Lung (tissue), 12 donors: ENCODE measurements around the gene SHISA7. TPM values are rescaled to one million over a fixed set of nuclear protein-coding genes. Genes with fewer than 3 reads are reported as not detected.

Source experiments
- ATAC-seq: fragments of 200-7000 bp; cut with Tn5 transposase; one replicate; pipeline ENCODE4 v1.9.1; 2020; ENCODE audit warnings: moderate number of reproducible peaks; ENCODE audit not compliant: insufficient read depth, low FRiP score
- DNase-seq, 3 donors: peaks; one replicate each; pipeline ENCODE4 v3.0.0-alpha.2; 2013 to 2017
- H3K27ac ChIP-seq, 2 donors: one replicate each; pipeline ENCODE4 v1.5.1; 2013; ENCODE audit warnings: mild to moderate bottlenecking in 2 of 2, moderate library complexity in 2 of 2, control low read depth in 1 of 2, inconsistent platforms in 1 of 2, low read depth in 1 of 2, low read length in 1 of 2
- H3K27me3 ChIP-seq, 3 donors: one replicate each; pipeline ENCODE4 v1.5.1; 2013; ENCODE audit warnings: low read length in 2 of 3; ENCODE audit not compliant: control insufficient read depth in 3 of 3, insufficient read depth in 3 of 3
- H3K36me3 ChIP-seq, 4 donors: one replicate each; pipeline ENCODE4 v1.5.1; 2013; ENCODE audit warnings: low read length in 4 of 4, mild to moderate bottlenecking in 1 of 4, moderate library complexity in 1 of 4; ENCODE audit not compliant: control insufficient read depth in 4 of 4, insufficient read depth in 4 of 4
- H3K4me1 ChIP-seq, 5 donors: one replicate each; pipeline ENCODE4 v1.5.1; 2013; ENCODE audit warnings: low read length in 5 of 5, mild to moderate bottlenecking in 2 of 5, moderate library complexity in 1 of 5; ENCODE audit not compliant: control insufficient read depth in 5 of 5, insufficient read depth in 5 of 5
- H3K4me3 ChIP-seq: one replicate; pipeline ENCODE4 v1.5.1; 2013; ENCODE audit warnings: mild to moderate bottlenecking, control low read depth, moderate library complexity
- H3K9ac ChIP-seq, 2 donors: one replicate each; pipeline ENCODE4 v1.5.1; 2013; ENCODE audit warnings: low read length in 2 of 2, control low read depth in 1 of 2; ENCODE audit not compliant: insufficient read depth in 1 of 2
- H3K9me3 ChIP-seq, 4 donors: one replicate each; pipeline ENCODE4 v1.5.1; 2013; ENCODE audit warnings: low read length in 3 of 4, mild to moderate bottlenecking in 1 of 4, moderate library complexity in 1 of 4; ENCODE audit not compliant: control insufficient read depth in 4 of 4, insufficient read depth in 3 of 4
- WGBS, 2 donors: extraction: QIAGEN DNeasy Blood & Tissue Kit; methylation state at CpG; one replicate each; pipeline ENCODE4 v1.1.7; 2013; 5-methylcytosine and 5-hydroxymethylcytosine counted together
- polyA plus RNA-seq, 2 donors: library from polyadenylated mRNA; stranded (reverse); fragments of 200-250 nt; gene quantifications; one replicate each; pipeline ENCODE4 v1.2.1, GENCODE V29; 2013
- total RNA-seq, 2 donors: library from RNA; depleted of rRNA in 1 of 2; stranded (reverse); fragments of >200 nt in 1 of 2; gene quantifications; one replicate each; pipeline ENCODE4 v1.2.1, GENCODE V29; 2014 to 2021
- TF ChIP-seq, protein P1 (sequence below): IDR thresholded peaks from 2 replicates; pipeline ENCODE4 v1.5.1; 2012; ENCODE audit warnings: mild to moderate bottlenecking; ENCODE audit errors: control extremely low read depth, extremely low read depth
- donor health status: control.
- donor health status: control.
- donor health status: Bipolar disorder and iron deficiency.
- donor health status: healthy.
- donor health status: DM: yes; HTN: yes; CAD: no.

SHISA7 gene
- total and polyA plus RNA-seq, 4 donors: 0.03 to 0.14 TPM; not detected in 2

DNA sequence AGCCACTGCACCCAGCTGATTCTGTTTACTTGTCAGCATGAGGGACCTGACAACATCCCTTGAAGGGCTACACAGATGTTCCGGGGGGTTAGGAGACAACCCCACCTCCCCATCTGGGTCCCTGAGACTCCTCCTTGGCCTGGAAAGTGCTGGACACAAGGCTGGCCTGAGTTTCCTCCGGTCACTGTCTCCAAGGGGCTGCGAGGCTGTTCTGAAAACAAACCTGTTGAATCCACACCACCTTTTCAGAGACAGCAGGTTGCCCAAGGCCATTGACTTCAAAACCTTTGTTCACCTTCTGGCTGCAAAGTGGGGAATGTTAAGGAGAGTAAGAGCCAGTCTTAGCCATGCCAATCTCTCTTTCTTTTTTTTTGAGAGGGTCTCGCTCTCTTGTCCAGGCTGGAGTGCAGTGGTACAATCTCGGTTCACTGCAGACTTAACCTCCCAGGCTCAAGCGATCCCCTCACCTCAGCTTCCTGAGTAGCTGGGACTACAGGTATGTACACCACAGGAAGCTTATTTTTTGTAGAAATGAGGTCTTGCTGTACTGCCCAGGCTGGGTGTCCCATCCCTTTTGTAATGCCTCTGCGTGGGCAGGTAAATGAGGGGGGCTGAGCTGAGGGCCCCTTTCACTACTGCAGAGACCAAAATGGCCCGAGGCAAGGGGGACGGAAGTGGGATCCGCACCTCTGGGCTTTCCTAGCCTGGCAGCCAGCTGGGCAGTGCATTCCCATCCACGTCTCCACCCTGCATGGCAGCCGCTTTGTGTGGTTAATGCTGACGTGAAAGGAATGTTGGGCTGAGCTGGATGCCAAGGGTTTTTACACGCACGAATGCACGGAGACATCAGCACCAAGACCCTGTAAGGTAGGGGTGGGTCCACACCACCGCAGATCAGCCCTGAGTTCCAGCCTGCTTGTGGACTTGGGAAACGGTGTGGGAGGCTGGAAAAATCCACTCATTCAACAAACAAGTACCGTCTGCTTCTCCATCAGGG is 31.5 kb upstream of the SHISA7 start:
- no peak overlapping the region for H3K27ac ChIP-seq
- no peak for ATAC-seq

DNA sequence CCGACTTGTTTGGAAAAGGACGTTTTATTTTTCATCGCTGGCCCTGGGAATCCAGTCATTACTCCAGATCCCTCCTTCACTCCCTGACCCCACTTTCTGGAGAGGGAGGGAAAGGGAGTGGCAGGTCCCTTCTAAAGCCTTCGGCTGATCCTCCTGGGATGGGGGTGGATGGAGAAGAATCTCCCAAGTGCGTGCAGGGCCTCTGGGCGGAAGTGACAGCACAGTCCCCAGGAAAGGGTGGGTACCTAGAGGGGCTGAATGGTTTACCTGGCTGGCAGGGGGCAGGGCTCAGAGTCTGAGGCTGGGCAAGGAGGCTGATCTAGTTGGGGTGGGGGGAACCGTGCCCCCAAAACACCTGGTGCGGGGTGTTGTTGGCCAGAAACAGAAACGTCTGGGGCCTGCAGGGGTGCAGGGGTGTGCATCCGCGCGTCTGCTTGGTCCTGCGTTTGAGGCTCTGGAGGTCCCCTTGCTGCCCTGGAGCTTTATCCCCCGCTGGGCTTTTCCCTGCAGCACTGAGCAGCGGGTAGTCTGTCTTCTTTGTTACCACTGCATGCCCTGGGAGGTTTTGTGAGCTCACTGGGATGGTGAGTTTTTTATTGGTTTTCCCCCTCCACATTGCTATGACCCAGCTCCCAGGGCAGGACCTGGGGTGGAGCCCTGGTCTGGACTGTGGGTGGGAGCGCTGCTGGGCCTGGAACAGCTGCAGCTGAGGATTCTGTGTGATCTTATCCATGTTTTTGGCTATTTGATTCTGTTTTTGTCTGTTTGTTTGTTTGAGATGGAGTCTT is 30.3 kb upstream of the SHISA7 start:
- Histone ChIP-seq H3K27ac (no peak overlapping the region), H3K9me3 (no peaks in the 10 kb centered on the region), H3K9ac (no peak overlapping the region), H3K27me3 (no peaks in the 10 kb centered on the region), H3K4me1 (peaks cover 0 to 14% (median 4%) of the 10 kb centered on the region in 5 donors), H3K4me3 (no peak overlapping the region), H3K36me3 (no peaks in the 10 kb centered on the region)
- TF ChIP-seq, protein P1, sequence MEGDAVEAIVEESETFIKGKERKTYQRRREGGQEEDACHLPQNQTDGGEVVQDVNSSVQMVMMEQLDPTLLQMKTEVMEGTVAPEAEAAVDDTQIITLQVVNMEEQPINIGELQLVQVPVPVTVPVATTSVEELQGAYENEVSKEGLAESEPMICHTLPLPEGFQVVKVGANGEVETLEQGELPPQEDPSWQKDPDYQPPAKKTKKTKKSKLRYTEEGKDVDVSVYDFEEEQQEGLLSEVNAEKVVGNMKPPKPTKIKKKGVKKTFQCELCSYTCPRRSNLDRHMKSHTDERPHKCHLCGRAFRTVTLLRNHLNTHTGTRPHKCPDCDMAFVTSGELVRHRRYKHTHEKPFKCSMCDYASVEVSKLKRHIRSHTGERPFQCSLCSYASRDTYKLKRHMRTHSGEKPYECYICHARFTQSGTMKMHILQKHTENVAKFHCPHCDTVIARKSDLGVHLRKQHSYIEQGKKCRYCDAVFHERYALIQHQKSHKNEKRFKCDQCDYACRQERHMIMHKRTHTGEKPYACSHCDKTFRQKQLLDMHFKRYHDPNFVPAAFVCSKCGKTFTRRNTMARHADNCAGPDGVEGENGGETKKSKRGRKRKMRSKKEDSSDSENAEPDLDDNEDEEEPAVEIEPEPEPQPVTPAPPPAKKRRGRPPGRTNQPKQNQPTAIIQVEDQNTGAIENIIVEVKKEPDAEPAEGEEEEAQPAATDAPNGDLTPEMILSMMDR: no peak
- WGBS, 2 donors: 78 to 81% methylated on average over 16 of the region's 16 CpGs
- no peak for ATAC-seq
- DNase-seq: no peak

More for the DNA sequence above, 31.5 kb upstream of the SHISA7 start:
- Histone ChIP-seq H3K36me3 (no peaks in the 10 kb centered on the region), H3K4me3 (no peak overlapping the region), H3K4me1 (peaks cover 0 to 14% (median 4%) of the 10 kb centered on the region in 5 donors), H3K27me3 (no peaks in the 10 kb centered on the region), H3K9ac (no peak overlapping the region), H3K9me3 (no peaks in the 10 kb centered on the region)
- no peak for DNase-seq
- WGBS, 2 donors: 90 to 94% methylated on average over 19 of the region's 19 CpGs
- TF ChIP-seq, protein P1: no peak

DNA sequence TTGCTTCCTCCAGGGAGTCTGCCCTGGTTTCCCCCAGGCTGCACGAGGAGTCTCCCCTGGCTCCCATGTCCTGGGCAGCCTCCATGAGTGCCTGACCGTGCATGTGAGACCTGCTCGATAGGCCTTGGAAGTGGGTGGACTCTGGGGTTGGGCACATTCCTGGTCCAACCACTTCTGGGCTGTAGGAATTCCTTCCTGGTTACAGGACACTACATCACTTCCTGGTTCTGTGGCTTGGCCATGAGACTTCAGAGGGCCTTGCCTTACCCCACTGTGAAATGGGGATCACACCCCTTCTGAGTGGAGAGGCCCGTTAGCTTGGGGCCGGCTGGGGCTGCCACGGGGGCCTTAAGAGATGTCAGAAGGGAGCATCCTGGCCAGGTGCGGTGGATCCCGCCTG is 29.4 kb upstream of the SHISA7 start:
- DNase-seq: no peak
- 73 to 84% methylated on average over 8 of the region's 8 CpGs for WGBS, 2 donors

More for the DNA sequence above, 29.4 kb upstream of the SHISA7 start:
- no peaks in the 10 kb centered on the region for H3K36me3 ChIP-seq
- no peak overlapping the region for H3K27ac ChIP-seq
- no peaks in the 10 kb centered on the region for H3K9me3 ChIP-seq
- TF ChIP-seq, protein P1: no peak
- no peak overlapping the region for H3K9ac ChIP-seq
- H3K4me3 ChIP-seq: no peak overlapping the region
- no peaks in the 10 kb centered on the region for H3K27me3 ChIP-seq
- H3K4me1 ChIP-seq: peaks cover 0 to 10% (median 0%) of the 10 kb centered on the region in 5 donors
- no peak for ATAC-seq
